ENCODE results near the gene CXXC4. TPM values are rescaled to one million over a fixed set of nuclear protein-coding genes. Genes with fewer than 3 reads are reported as not detected.

The CXXC4 gene
- not detected in 2 replicates for total RNA-seq (2014; rRNA removed; shearing (Covaris generic))
- polyA plus RNA-seq (2016; fragmentation: Nextera tagmentation; extraction: Ambion mirVana) = not detected in 2 replicates

DNA sequence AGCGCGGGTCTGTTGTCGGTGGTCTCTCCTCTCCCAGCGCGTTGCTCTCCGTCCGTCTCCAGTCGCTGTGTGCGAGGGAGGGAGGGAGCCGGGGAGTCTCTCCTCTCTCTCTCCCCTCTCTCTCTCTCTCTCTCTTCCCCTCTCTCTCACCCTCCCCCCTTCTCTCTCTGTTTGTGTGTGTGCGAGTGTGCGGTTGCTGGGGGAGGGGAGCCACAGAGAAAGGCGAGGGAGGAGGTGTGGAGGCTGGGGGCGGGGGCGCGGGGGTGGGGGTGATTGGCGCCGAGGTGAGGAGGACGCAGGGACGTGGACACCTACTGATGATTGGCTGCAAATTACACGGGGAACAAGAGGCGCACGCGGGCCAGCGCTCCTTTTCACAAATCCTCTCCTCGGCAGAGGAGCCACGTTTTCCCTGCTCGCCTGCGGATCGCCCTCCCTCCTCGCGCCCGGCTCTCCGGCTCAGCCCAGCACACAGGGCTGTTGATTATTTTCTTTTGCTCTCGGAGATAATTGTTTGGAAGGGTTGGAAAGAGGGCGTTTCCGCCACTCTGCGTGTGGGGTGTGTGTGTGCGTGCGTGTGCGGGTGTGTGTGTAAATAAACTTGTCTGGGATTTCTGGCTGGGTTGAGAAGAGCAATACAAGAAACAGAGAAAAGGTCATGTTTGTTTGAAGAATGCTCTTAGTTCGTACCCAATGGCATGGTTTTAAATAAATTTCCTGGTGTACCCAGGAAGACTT is at the start of gene CXXC4:
Gene CXXC4 (minus strand): TSS at position 73 of the 738 bp plus-strand sequence. CDS start 3,092 bp downstream, outside the sequence.
- no peak within 1 kb of the TSS for H3K9ac ChIP-seq
- H3K36me3 ChIP-seq (ENCODE audit: low read depth) = no peaks in the 10 kb centered on the region
- H3K79me2 ChIP-seq (ENCODE audit: insufficient read depth) = no peaks in the 10 kb centered on the region
- H3K4me1 ChIP-seq (ENCODE audit: insufficient read depth) = no peaks in the 10 kb centered on the region
- peak within 1 kb of the TSS; percentile 81 for H2AFZ ChIP-seq
- in situ Hi-C loops (cut with MboI) = no loop called here
- no peaks in the 10 kb centered on the region for H3K9me2 ChIP-seq (ENCODE audit: insufficient read depth)
- peak; percentile 52 for DNase-seq
- H3F3A ChIP-seq (ENCODE audit: insufficient read depth) = no peaks in the 10 kb centered on the region
- H4K20me1 ChIP-seq (ENCODE audit: insufficient read depth) = no peaks in the 10 kb centered on the region
- 1 to 2% methylated on average over 18 to 42 of the region's 42 CpGs for WGBS, 2 experiments (ENCODE audit: low coverage in 1 of 2, low lambda C conversion rate in 2 of 2, missing lambda C conversion rate in 2 of 2)
- TF ChIP-seq EZH2phosphoT487 (IDR thresholded peaks at IDR 0.05; ENCODE audit: insufficient read depth, low read depth) = no peak
- no peaks in the 10 kb centered on the region for H3K9me3 ChIP-seq (ENCODE audit: low read depth)
- H3K4me3 ChIP-seq = peak within 1 kb of the TSS; percentile 70
- peaks cover 43% of the 10 kb centered on the region for H3K27me3 ChIP-seq (replicated peaks; ENCODE audit: insufficient read depth)
- H3K27ac ChIP-seq = no peak within 1 kb of the TSS
- H3K4me2 ChIP-seq (ENCODE audit: unreplicated experiment) = peak within 1 kb of the TSS; percentile 95

DNA sequence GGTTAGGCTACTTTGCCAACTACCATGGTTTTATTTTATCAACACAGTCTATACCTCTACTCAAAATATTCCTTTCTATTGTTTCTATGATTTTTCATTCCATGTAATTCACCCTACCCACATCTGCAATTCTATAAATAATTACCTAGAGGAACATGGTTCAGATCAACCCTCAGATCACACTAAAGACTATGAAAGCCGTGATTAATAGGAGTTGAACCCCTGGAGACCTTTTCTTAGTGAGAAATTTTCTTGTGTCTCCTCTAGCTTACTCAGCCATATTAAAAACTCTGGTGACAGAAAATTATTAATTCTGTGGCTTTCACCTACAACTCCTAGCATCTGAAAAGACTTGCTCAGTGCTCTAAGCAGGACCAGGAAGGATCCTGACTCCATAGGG is 38.5 kb upstream of the CXXC4 start:
- Histone ChIP-seq H3K27ac (no peak overlapping the region), H3K4me1 (ENCODE audit: insufficient read depth) (no peaks in the 10 kb centered on the region), H3K27me3 (replicated peaks; ENCODE audit: insufficient read depth) (no peaks in the 10 kb centered on the region), H3K9me2 (ENCODE audit: insufficient read depth) (no peaks in the 10 kb centered on the region), H3K9ac (no peak overlapping the region), H3K9me3 (ENCODE audit: low read depth) (no peaks in the 10 kb centered on the region), H3F3A (ENCODE audit: insufficient read depth) (no peaks in the 10 kb centered on the region), H4K20me1 (ENCODE audit: insufficient read depth) (no peaks in the 10 kb centered on the region), H3K79me2 (ENCODE audit: insufficient read depth) (no peaks in the 10 kb centered on the region), H3K4me2 (ENCODE audit: unreplicated experiment) (no peak overlapping the region), H3K36me3 (ENCODE audit: low read depth) (no peaks in the 10 kb centered on the region), H2AFZ (no peak overlapping the region), H3K4me3 (no peak overlapping the region)
- no peak for DNase-seq
- TF ChIP-seq EZH2phosphoT487 (IDR thresholded peaks at IDR 0.05; ENCODE audit: insufficient read depth, low read depth) (no peak), EZH2 (IDR thresholded peaks at IDR 0.05; ENCODE audit: insufficient read depth, poor library complexity, severe bottlenecking) (no peak)
- WGBS, 2 experiments (ENCODE audit: low coverage in 1 of 2, low lambda C conversion rate in 2 of 2, missing lambda C conversion rate in 2 of 2) = 6 to 17% methylated on average over 1 of the region's 1 CpG
- in situ Hi-C loops (cut with MboI) = no loop called here

DNA sequence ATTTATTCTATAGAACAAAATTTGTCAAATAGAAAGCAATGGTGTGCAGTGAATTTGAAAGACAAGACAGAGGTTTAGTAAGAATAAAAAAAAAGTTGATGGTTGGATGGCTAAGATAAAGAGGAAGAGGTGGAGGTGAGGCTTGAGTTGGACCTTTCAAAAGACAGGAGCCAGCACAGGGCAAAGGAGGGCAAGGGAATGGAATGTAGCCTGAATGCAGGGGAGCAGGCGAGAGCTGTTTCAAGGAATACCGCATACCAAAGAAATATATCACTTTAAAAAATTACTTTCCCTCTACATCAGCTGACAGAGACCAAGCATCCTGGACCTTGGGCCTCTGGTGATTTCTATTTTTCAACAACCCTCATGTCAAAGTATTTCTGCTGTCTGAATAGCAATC is 38.0 kb upstream of the CXXC4 start:
- no peak overlapping the region for H3K9ac ChIP-seq
- H3K27me3 ChIP-seq (replicated peaks; ENCODE audit: insufficient read depth) = no peaks in the 10 kb centered on the region
- no peaks in the 10 kb centered on the region for H3K9me3 ChIP-seq (ENCODE audit: low read depth)
- no peaks in the 10 kb centered on the region for H3K36me3 ChIP-seq (ENCODE audit: low read depth)
- WGBS, 2 experiments (ENCODE audit: low coverage in 1 of 2, low lambda C conversion rate in 2 of 2, missing lambda C conversion rate in 2 of 2) = 32 to 37% methylated on average over 2 of the region's 2 CpGs
- TF ChIP-seq EZH2 (IDR thresholded peaks at IDR 0.05; ENCODE audit: insufficient read depth, poor library complexity, severe bottlenecking) = no peak
- TF ChIP-seq EZH2phosphoT487 (IDR thresholded peaks at IDR 0.05; ENCODE audit: insufficient read depth, low read depth) = no peak
- DNase-seq = no peak
- H3K4me1 ChIP-seq (ENCODE audit: insufficient read depth) = no peaks in the 10 kb centered on the region
- no peak overlapping the region for H2AFZ ChIP-seq
- no peaks in the 10 kb centered on the region for H3F3A ChIP-seq (ENCODE audit: insufficient read depth)
- H4K20me1 ChIP-seq (ENCODE audit: insufficient read depth) = no peaks in the 10 kb centered on the region
- in situ Hi-C loops (cut with MboI) = no loop called here
- H3K27ac ChIP-seq = no peak overlapping the region
- H3K4me3 ChIP-seq = no peak overlapping the region
- no peaks in the 10 kb centered on the region for H3K79me2 ChIP-seq (ENCODE audit: insufficient read depth)
- H3K9me2 ChIP-seq (ENCODE audit: insufficient read depth) = no peaks in the 10 kb centered on the region
- H3K4me2 ChIP-seq (ENCODE audit: unreplicated experiment) = no peak overlapping the region

DNA sequence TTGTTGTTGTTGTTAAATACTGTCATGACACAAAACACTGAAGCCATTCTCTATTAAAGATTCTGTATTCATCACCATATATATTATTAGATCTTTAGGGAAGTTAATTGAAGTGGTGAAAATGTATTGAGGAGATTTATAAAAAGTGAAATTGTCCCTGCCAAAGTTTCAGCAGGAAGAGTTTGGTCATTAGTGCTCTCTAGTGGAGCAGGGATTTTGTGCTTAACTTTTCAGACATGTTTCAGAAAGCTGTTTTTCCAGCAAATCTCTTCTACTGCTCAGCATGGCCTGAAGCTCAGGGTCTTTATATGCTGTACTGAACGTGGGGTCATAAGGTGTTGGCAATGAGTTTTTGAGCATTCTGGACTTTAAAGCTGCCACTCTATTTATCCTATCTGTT is 36.7 kb upstream of the CXXC4 start:
- in situ Hi-C loops (cut with MboI) = no loop called here
- 0% methylated on average over 1 of the region's 1 CpG for WGBS, 2 experiments (ENCODE audit: low coverage in 1 of 2, low lambda C conversion rate in 2 of 2, missing lambda C conversion rate in 2 of 2)
- H3K4me1 ChIP-seq (ENCODE audit: insufficient read depth) = no peaks in the 10 kb centered on the region
- H4K20me1 ChIP-seq (ENCODE audit: insufficient read depth) = no peaks in the 10 kb centered on the region
- H3K27me3 ChIP-seq (replicated peaks; ENCODE audit: insufficient read depth) = no peaks in the 10 kb centered on the region
- H2AFZ ChIP-seq = no peak overlapping the region
- H3K4me2 ChIP-seq (ENCODE audit: unreplicated experiment) = no peak overlapping the region
- H3K4me3 ChIP-seq = no peak overlapping the region
- no peaks in the 10 kb centered on the region for H3F3A ChIP-seq (ENCODE audit: insufficient read depth)
- no peaks in the 10 kb centered on the region for H3K9me3 ChIP-seq (ENCODE audit: low read depth)
- no peak overlapping the region for H3K27ac ChIP-seq
- H3K9ac ChIP-seq = no peak overlapping the region
- TF ChIP-seq EZH2phosphoT487 (IDR thresholded peaks at IDR 0.05; ENCODE audit: insufficient read depth, low read depth) = no peak
- TF ChIP-seq EZH2 (IDR thresholded peaks at IDR 0.05; ENCODE audit: insufficient read depth, poor library complexity, severe bottlenecking) = no peak
- no peaks in the 10 kb centered on the region for H3K36me3 ChIP-seq (ENCODE audit: low read depth)
- H3K9me2 ChIP-seq (ENCODE audit: insufficient read depth) = no peaks in the 10 kb centered on the region
- no peaks in the 10 kb centered on the region for H3K79me2 ChIP-seq (ENCODE audit: insufficient read depth)
- DNase-seq = no peak
